C4-2B (cell line): ENCODE results near the gene MAP2K2.

Source experiments
- CTCF ChIP-seq: fragments of 450-650 bp; conservative IDR thresholded peaks from 2 replicates; pipeline ENCODE4 v1.5.1; 2017; ENCODE audit warnings: mild to moderate bottlenecking
- ZFX ChIP-seq: fragments of 450-650 bp; IDR thresholded peaks from 2 replicates; pipeline ENCODE4 v1.6.1; 2017

DNA sequence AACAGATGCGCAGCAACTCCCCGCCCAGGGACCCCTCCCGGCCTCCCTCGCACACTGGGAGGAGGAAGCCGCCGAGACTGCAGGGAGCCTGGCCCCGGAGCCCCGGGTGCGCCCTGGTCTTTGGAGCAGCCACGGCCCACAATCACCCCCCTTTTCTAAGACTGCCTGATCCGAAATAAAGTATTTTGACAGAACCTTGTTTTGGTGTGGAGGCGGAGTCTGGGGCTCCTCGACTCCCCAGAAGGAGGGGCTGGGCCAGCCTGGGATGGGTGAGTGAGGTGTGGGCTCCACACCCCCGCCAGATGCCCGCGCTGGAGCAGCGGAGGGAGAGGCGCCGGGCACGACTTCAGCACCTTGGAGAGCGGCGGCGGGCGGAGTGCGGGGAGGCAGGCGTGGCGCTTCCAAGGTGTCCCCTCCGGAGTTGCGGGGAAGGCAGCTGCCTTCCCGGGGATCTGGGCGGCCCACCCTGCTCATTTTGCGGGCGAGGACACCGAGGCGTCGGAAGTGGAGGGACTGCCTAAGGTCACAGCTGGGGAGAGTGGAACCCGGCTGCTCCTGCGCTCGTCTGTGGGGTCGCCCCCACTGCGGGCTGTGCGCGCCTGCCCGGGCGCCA is 49.0 kb upstream of the MAP2K2 start:
- TF ChIP-seq CTCF (no peak), ZFX (no peak)
